Activated CD4-positive, alpha-beta T cell treated with anti-CD3 and anti-CD28 coated beads, Interleukin-2, Interleukin-6, amounts not matched to agents 100 ng/mL and 50 ng/mL, durations not matched to agents 16 hours and 8 hours (primary cell): ENCODE measurements around the gene INPP5D.
A peak's percentile ranks its signal among the peaks of the same experiment; 100 is the strongest.
"Not testable (repeated sequence)": the region's sequence is repeated elsewhere in the genome, so short reads cannot be mapped to it uniquely, and the experiment has no call there.

Experiments used
- DNase-seq: peaks from one replicate; pipeline ENCODE4 v3.0.0-alpha.2; 2020

Gene INPP5D

DNA sequence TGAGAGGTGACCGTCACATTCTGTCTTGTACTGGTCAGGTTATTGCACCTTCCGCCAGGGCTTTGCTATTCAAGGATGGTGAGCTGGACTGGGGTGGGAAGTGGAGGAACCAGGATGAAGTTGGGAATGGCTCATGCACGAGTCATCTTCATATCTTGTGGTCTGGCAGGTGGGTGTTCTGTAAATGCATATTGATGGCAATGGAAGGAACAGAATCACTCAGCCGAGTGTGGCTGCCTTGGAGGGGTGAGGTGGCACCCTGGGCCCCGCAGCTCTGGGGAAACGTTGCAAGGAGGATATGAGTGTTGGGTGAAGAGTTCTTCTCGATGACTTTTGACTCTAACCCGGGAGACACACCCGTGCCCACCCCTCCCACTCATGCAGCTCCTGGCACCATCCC lies 26.5 kb upstream of the INPP5D start:
- peak; percentile 12 for DNase-seq

DNA sequence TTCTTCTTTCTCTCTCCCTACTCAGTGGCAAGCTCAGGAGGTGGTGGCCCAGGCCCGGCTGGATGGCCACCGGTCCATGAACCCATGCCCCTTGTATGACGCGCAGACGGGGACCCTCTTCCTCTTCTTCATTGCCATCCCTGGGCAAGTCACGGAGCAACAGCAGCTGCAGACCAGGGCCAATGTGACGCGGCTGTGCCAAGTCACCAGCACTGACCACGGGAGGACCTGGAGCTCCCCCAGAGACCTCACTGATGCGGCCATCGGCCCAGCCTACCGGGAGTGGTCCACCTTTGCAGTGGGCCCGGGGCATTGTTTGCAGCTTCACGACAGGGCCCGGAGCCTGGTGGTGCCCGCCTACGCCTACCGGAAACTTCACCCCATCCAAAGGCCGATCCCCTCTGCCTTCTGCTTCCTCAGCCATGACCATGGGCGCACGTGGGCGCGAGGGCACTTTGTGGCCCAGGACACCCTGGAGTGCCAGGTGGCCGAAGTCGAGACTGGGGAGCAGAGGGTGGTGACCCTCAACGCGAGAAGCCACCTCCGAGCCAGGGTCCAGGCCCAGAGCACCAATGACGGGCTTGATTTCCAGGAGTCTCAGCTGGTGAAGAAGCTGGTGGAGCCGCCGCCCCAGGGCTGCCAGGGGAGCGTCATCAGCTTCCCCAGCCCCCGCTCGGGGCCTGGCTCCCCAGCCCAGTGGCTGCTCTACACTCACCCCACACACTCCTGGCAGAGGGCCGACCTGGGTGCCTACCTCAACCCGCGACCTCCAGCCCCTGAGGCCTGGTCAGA lies 25.9 kb upstream of the INPP5D start:
- no peak for DNase-seq

GRCh38 chr2:233035426-233036161 lies 24.5 kb upstream of the INPP5D start:
- DNase-seq, result no peak

DNA sequence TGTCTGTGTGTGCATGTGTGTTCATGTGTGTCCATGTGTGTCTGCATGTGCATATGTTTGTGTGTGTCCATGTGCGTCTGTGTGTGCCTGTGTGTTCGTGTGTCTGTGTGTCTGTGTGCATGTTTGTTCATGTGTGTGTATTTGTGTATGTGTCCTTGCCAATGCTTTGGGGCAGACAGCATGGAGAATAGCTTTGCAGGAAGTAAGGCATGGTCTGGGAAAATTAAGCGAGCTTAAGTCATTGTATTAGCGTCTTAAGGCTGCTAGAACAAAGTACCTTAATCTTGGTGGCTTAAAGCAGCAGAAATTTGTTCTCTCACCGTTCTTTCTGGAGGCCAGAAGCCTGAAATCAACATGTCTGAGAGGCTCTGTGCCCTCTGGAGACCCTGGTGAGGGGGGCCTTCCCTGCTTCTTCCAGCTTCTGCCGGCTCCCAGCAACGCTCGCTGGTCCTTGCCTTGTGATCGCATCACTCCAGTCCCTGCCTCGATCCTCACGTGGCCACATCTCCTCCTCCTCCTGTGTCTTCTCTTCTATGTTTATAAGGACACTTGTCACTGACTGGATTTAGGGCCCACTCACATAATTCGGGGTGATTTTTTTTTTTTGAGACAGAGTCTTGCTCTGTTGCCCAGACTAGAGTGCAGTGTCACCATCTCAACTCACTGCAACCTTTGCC lies 23.8 kb upstream of the INPP5D start:
- DNase-seq, result no peak

- DNase-seq, result no peak
Observed at GRCh38 chr2:233037078-233037477, 23.1 kb upstream of the INPP5D start.

DNA sequence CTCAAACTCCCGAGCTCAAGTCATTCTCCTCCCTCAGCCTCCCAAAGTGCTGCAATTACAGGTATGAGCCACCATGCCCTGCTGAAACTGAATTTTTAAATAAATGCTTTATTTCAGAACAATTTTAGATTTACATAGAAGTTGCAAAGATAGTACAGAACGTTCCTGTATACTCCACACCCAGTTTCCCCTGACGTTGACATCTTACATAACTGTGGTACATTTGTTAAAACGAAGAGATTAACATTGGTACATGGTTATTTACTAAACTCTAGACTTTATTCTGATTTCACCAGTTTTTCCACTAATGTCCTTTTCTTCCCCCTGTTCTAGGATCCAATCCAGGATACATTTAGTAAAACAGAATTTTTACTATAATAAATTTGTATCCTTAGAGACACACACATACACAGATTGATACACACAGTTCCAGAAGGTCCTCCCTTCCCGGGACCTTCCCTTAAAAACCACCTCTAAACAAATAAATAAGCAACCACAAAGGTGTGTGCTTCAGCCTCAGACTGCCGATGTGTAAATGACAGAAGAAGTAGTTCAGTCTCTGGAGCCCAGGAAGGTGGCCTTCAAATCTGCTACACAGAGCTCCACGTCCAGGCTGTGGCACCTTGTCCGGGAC lies 20.8 kb upstream of the INPP5D start:
- no peak for DNase-seq

- DNase-seq, result no peak
Observed at GRCh38 chr2:233039846-233040530, 20.2 kb upstream of the INPP5D start.

GRCh38 chr2:233040571-233040970 lies 19.6 kb upstream of the INPP5D start:
- DNase-seq, result no peak

GRCh38 chr2:233041722-233042323 lies 18.3 kb upstream of the INPP5D start:
- DNase-seq, result no peak

DNA sequence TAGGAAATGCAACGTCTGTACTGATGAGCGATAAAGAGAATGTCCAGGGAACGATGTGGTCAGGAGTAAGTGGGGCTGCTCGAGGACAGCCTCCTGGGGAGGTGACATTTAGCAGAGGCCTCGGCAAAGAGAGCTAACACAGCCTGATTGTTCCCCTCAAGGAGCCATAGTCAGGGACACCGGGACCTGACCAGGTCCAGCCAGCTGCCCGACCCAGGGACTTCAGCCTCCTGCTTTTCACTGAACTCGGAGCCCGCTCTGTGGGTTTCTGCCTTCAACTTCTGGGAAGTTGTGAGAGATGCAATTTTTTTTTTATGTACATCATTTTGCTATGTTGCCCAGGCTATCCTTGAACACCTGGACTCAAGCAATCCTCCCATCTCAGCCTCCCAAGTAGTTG lies 17.6 kb upstream of the INPP5D start:
- no peak for DNase-seq

GRCh38 chr2:233044974-233045605 lies 15.1 kb upstream of the INPP5D start:
- no peak for DNase-seq

GRCh38 chr2:233047206-233047605 lies 12.9 kb upstream of the INPP5D start:
- no peak for DNase-seq

GRCh38 chr2:233047667-233048066 lies 12.5 kb upstream of the INPP5D start:
- no peak for DNase-seq

GRCh38 chr2:233048569-233049193 lies 11.5 kb upstream of the INPP5D start:
- DNase-seq, result no peak

DNA sequence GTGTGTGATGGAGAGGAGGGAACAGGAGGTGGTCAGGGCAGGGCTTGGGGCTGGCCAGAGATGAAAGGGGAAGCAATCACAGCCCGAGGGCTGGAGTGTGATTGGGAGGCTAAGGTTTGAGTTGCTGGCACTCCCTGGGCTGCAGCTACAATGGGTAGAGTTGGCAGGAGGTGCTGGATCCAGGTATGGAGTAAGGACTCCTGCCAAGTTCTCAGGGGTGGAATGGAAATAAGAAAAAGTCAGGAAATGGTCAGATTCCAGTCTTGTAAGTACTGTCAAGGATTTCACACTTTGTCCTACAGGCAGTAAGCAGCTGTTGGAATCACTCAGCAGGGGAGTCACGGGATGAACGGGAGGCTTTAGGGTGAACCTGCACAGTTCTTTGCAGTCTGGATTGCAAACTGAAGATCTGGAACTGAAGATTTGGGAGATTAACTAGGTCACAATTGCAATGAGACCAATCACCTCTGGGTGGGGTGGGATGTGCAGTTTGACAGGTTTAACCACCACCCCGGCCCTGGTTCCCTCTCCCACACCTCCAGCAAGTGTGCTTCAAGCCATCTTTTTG lies 10.9 kb upstream of the INPP5D start:
- no peak for DNase-seq

DNA sequence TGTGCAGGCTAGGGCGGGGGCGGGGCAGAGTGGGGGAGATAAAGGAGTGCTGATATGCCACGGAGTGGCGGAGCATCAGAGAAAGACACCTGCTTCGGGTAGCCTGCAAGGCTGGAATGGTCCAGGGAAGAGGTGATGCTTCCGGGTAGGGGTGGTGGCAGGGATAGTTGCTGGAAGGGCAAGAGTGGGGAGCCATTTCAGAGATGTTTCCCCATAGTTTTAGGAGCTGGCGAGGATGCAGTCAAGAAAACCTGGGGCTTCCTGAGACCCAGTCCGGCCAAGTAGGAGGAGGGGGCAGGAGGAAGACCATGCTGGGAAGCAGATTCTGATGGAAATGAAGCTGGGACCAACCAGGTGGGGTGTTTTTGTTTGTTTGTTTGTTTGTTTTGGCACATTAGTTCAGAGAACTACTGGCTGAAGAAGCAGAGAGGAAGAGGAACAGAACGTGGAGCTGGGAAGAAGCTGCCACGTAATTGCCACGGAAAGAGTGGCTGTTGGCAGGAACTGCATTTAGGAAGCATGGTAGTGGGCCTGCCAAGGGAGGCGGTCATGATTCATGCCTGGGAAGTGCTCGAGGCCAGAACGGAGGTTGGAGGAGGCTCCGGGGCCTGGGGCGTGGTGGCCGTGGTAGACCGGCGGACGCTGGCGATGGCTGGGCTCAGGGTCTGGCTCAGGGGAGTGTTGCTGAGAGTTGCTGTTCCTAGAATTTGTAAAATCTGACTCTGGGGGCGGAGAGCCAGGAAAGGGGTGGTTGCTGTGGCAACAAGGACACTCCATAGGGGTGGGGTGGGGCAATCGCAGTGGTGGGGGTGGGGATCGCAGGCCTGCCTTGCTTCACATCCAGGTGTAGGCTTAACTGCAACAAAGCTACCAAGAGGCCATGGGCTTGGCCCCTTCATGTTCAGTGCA lies 8.6 kb upstream of the INPP5D start:
- DNase-seq, result no peak

GRCh38 chr2:233052517-233052916 lies 7.6 kb upstream of the INPP5D start:
- DNase-seq, result not testable (repeated sequence)

- DNase-seq, result peak; percentile 79
Observed at GRCh38 chr2:233053928-233054784, 6.0 kb upstream of the INPP5D start.

- no peak for DNase-seq
Observed at GRCh38 chr2:233055362-233055761, 4.8 kb upstream of the INPP5D start.
